GM12864 (cell line): ENCODE measurements around the gene C1orf159.
"Not testable (repeated sequence)": the region's sequence is repeated elsewhere in the genome, so short reads cannot be mapped to it uniquely, and the experiment has no call there.

ENCODE experiments used
- DNase-seq: peaks from one replicate; pipeline ENCODE4 v3.0.0-alpha.2; 2011; ENCODE audit warnings: low read depth
- H3K4me3 ChIP-seq: 2 replicates; pipeline ENCODE4 v1.5.1; 2011; ENCODE audit warnings: mild to moderate bottlenecking, low read depth, low read length, control low read depth
- CTCF ChIP-seq: IDR thresholded peaks from 2 replicates; pipeline ENCODE4 v1.5.1; 2011; ENCODE audit warnings: low read depth, mild to moderate bottlenecking, moderate library complexity, low read length, control low read depth, inconsistent platforms; ENCODE audit errors: missing control alignments

The C1orf159 gene

GRCh38 chr1:1066403-1067283 lies 49.2 kb downstream of the C1orf159 start:
- no peak for DNase-seq
- no peak overlapping the region for H3K4me3 ChIP-seq
- no peak for TF ChIP-seq CTCF

GRCh38 chr1:1065940-1066304 lies 50.0 kb downstream of the C1orf159 start:
- not testable (repeated sequence) for DNase-seq, H3K4me3 ChIP-seq

GRCh38 chr1:1065265-1065939 lies 50.5 kb downstream of the C1orf159 start:
- H3K4me3 ChIP-seq = no peak overlapping the region; the same call in 1 of the 2 replicates
- no peak for TF ChIP-seq CTCF
- DNase-seq = no peak

GRCh38 chr1:1063945-1064831 lies 51.7 kb downstream of the C1orf159 start:
- peak; percentile 86 for TF ChIP-seq CTCF
- DNase-seq = peak; percentile 67
- peak overlapping the region; percentile 49 for H3K4me3 ChIP-seq

GRCh38 chr1:1063261-1063944 lies 52.5 kb downstream of the C1orf159 start:
- peak overlapping the region; percentile 49 for H3K4me3 ChIP-seq
- DNase-seq = no peak
- no peak for TF ChIP-seq CTCF

GRCh38 chr1:1062348-1063163 lies 53.3 kb downstream of the C1orf159 start:
- TF ChIP-seq CTCF = no peak
- H3K4me3 ChIP-seq = peak overlapping the region; percentile 49; the same call in 1 of the 2 replicates
- DNase-seq = no peak
